SU-DHL-6 (cell line): ENCODE measurements around the gene ACSL4.

ENCODE experiments used
- H2AFZ ChIP-seq: fragments of 200-600 bp; sonication (generic); 2 replicates; pipeline ENCODE4 v1.6.1; 2014; ENCODE audit warnings: low read depth, mild to moderate bottlenecking, moderate library complexity, mixed read lengths, antibody characterized with exemption, low read length; ENCODE audit not compliant: severe bottlenecking
- H3F3A ChIP-seq: fragments of 200-600 bp; shearing (Covaris generic); 2 replicates; pipeline ENCODE4 v1.6.0; 2016; ENCODE audit warnings: antibody characterized with exemption, mild to moderate bottlenecking; ENCODE audit not compliant: insufficient read depth
- H3K27ac ChIP-seq: fragments of 200-600 bp; sonication (generic); 2 replicates; pipeline ENCODE4 v1.5.1; 2016; ENCODE audit warnings: low read depth, mild to moderate bottlenecking, low read length, moderate library complexity, mixed read lengths
- H3K27me3 ChIP-seq: fragments of 200-600 bp; sonication (generic), shearing (Covaris generic); 2 replicates; pipeline ENCODE4 v1.6.0; 2014; ENCODE audit warnings: mild to moderate bottlenecking, low read length
- H3K36me3 ChIP-seq: fragments of 200-600 bp; sonication (generic); 2 replicates; pipeline ENCODE4 v1.6.1; 2014; ENCODE audit warnings: mild to moderate bottlenecking, low read length, mixed read lengths
- H3K4me2 ChIP-seq: fragments of 300-600, 200-600 bp; shearing (Covaris generic), sonication (generic); 2 replicates; pipeline ENCODE4 v1.6.0; 2014; ENCODE audit warnings: low read length, low read depth, mild to moderate bottlenecking; ENCODE audit not compliant: poor library complexity, severe bottlenecking
- H3K4me3 ChIP-seq: fragments of 200-600 bp; sonication (generic); 2 replicates; pipeline ENCODE4 v1.5.1; 2014; ENCODE audit warnings: antibody characterized with exemption, low read length, mild to moderate bottlenecking, mixed read lengths; ENCODE audit not compliant: insufficient read depth, poor library complexity, severe bottlenecking
- H3K79me2 ChIP-seq: fragments of 200-600 bp; sonication (generic); 2 replicates; pipeline ENCODE4 v1.6.1; 2014; ENCODE audit warnings: mild to moderate bottlenecking, low read length, moderate library complexity; ENCODE audit not compliant: insufficient read depth
- H3K9ac ChIP-seq: fragments of 200-600 bp; sonication (generic); 2 replicates; pipeline ENCODE4 v1.7.0; 2014; ENCODE audit warnings: mild to moderate bottlenecking, low read length
- H3K9me2 ChIP-seq: fragments of 200-600 bp; sonication (generic); replicated peaks from 2 replicates; pipeline ENCODE4 v1.6.1; 2014; ENCODE audit warnings: low read length; ENCODE audit not compliant: insufficient read depth
- H3K9me3 ChIP-seq: fragments of 200-600 bp; sonication (generic); 2 replicates; pipeline ENCODE4 v1.6.1; 2014; ENCODE audit warnings: low read length, mixed read lengths; ENCODE audit not compliant: insufficient read depth
- H4K20me1 ChIP-seq: fragments of 200-600 bp; sonication (generic); 2 replicates; pipeline ENCODE4 v1.6.1; 2014; ENCODE audit warnings: low read depth, mild to moderate bottlenecking, antibody characterized with exemption, low read length, moderate library complexity, mixed read lengths
- CTCF ChIP-seq: fragments of 200-600 bp; sonication (generic); IDR thresholded peaks from one replicate; pipeline ENCODE4 v1.5.1; 2017; ENCODE audit warnings: antibody characterized with exemption, mild to moderate bottlenecking, low read length, moderate library complexity; ENCODE audit not compliant: insufficient read depth, poor library complexity, severe bottlenecking
- EZH2phosphoT487 ChIP-seq: fragments of 200-600 bp; sonication (generic), shearing (Covaris generic); conservative IDR thresholded peaks from 2 replicates; pipeline ENCODE4 v1.6.1; 2018; ENCODE audit warnings: mild to moderate bottlenecking, antibody characterized with exemption, low read length, moderate library complexity, mixed read lengths

ACSL4 gene

GRCh38 chrX:109774136-109774535 is 41.1 kb upstream of the ACSL4 start:
- no peak overlapping the region for H2AFZ ChIP-seq
- no peaks in the 10 kb centered on the region for H3K9me3 ChIP-seq
- no peaks in the 10 kb centered on the region for H3K9me2 ChIP-seq
- H3K36me3 ChIP-seq: no peaks in the 10 kb centered on the region
- H3K27me3 ChIP-seq: no peaks in the 10 kb centered on the region
- H3F3A ChIP-seq: no peaks in the 10 kb centered on the region
- TF ChIP-seq CTCF (no peak), EZH2phosphoT487 (no peak)
- H3K4me3 ChIP-seq: no peak overlapping the region
- no peak overlapping the region for H3K4me2 ChIP-seq
- no peaks in the 10 kb centered on the region for H4K20me1 ChIP-seq
- no peak overlapping the region for H3K9ac ChIP-seq
- H3K27ac ChIP-seq: no peak overlapping the region
- no peaks in the 10 kb centered on the region for H3K79me2 ChIP-seq

GRCh38 chrX:109773374-109773773 is 40.3 kb upstream of the ACSL4 start:
- Histone ChIP-seq H3K4me3 (no peak overlapping the region), H2AFZ (no peak overlapping the region), H3K36me3 (no peaks in the 10 kb centered on the region), H3K9ac (no peak overlapping the region), H3K9me2 (no peaks in the 10 kb centered on the region), H3K4me2 (no peak overlapping the region), H3F3A (no peaks in the 10 kb centered on the region), H3K27ac (no peak overlapping the region), H4K20me1 (no peaks in the 10 kb centered on the region), H3K79me2 (no peaks in the 10 kb centered on the region), H3K27me3 (no peaks in the 10 kb centered on the region), H3K9me3 (no peaks in the 10 kb centered on the region)
- TF ChIP-seq EZH2phosphoT487: no peak
- TF ChIP-seq CTCF: no peak

- H3K4me3 ChIP-seq: no peak overlapping the region
- no peaks in the 10 kb centered on the region for H4K20me1 ChIP-seq
- H3K4me2 ChIP-seq: no peak overlapping the region
- H3K27ac ChIP-seq: no peak overlapping the region
- H3F3A ChIP-seq: no peaks in the 10 kb centered on the region
- no peak overlapping the region for H3K9ac ChIP-seq
- no peak overlapping the region for H2AFZ ChIP-seq
- H3K9me3 ChIP-seq: no peaks in the 10 kb centered on the region
- no peaks in the 10 kb centered on the region for H3K9me2 ChIP-seq
- H3K36me3 ChIP-seq: no peaks in the 10 kb centered on the region
- TF ChIP-seq CTCF: no peak
- TF ChIP-seq EZH2phosphoT487: no peak
- H3K27me3 ChIP-seq: no peaks in the 10 kb centered on the region
- no peaks in the 10 kb centered on the region for H3K79me2 ChIP-seq
Measured at GRCh38 chrX:109770780-109771179, 37.7 kb upstream of the ACSL4 start.

GRCh38 chrX:109760922-109761250 is 27.8 kb upstream of the ACSL4 start:
- Histone ChIP-seq H3F3A (no peaks in the 10 kb centered on the region), H3K9ac (no peak overlapping the region), H3K79me2 (no peaks in the 10 kb centered on the region), H2AFZ (no peak overlapping the region), H3K4me3 (no peak overlapping the region), H3K27ac (no peak overlapping the region), H3K9me2 (no peaks in the 10 kb centered on the region), H3K4me2 (no peak overlapping the region), H3K27me3 (no peaks in the 10 kb centered on the region), H3K9me3 (no peaks in the 10 kb centered on the region), H4K20me1 (no peaks in the 10 kb centered on the region), H3K36me3 (no peaks in the 10 kb centered on the region)
- TF ChIP-seq EZH2phosphoT487 (no peak), CTCF (no peak)
